Suprapubic skin (tissue), 3 donors: ENCODE results near the gene CEACAM1.

Experiments
- EP300 ChIP-seq: sonication (generic); formaldehyde crosslinking; IDR thresholded peaks from one replicate; pipeline ENCODE4 v1.6.1; 2017; ENCODE audit warnings: antibody characterized with exemption
- TF ChIP-seq, protein P1 (sequence below), 2 donors: fragments of 200-600 bp in 1 of 2; fragments of 450-650 bp in 1 of 2; sonication (generic) in 1 of 2; IDR thresholded peaks; one replicate each; pipeline ENCODE4 v1.5.1; 2016 to 2019; ENCODE audit warnings: antibody characterized with exemption in 2 of 2, mild to moderate bottlenecking in 1 of 2, moderate library complexity in 1 of 2

DNA sequence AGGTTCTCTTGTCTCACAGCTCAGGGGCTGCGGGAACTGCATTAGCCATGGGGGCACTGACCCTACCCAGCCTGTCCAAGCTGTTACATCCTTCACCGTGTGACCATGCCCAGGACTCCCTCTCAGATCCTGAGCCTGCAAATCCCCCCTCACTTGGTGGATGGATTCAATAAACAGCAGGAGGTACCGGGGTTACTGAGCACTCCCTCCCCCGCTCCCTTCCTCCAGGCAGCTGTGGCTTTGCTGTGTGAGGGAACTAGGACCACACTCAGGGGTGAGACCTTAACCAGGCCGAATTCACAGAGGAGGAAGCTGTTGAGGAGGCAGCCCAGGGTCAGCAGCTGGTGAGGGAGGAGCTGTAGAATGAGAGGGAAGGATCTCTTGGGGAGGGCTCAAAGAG lies 27.0 kb upstream of the CEACAM1 start:
- TF ChIP-seq, protein P1, sequence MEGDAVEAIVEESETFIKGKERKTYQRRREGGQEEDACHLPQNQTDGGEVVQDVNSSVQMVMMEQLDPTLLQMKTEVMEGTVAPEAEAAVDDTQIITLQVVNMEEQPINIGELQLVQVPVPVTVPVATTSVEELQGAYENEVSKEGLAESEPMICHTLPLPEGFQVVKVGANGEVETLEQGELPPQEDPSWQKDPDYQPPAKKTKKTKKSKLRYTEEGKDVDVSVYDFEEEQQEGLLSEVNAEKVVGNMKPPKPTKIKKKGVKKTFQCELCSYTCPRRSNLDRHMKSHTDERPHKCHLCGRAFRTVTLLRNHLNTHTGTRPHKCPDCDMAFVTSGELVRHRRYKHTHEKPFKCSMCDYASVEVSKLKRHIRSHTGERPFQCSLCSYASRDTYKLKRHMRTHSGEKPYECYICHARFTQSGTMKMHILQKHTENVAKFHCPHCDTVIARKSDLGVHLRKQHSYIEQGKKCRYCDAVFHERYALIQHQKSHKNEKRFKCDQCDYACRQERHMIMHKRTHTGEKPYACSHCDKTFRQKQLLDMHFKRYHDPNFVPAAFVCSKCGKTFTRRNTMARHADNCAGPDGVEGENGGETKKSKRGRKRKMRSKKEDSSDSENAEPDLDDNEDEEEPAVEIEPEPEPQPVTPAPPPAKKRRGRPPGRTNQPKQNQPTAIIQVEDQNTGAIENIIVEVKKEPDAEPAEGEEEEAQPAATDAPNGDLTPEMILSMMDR (IDR thresholded peaks at IDR 0.05): no peak
- TF ChIP-seq EP300: no peak
